GM18526 (cell line): ENCODE results near the gene DNM1.

Experiments used
- POLR2A ChIP-seq: IDR thresholded peaks from 3 replicates; pipeline ENCODE4 v1.6.1; 2011; ENCODE audit not compliant: insufficient read length; ENCODE audit errors: extremely low read depth

DNM1 gene

GRCh38 chr9:128292009-128292408 is 88.8 kb downstream of the DNM1 start:
- TF ChIP-seq POLR2A, result no peak

DNA sequence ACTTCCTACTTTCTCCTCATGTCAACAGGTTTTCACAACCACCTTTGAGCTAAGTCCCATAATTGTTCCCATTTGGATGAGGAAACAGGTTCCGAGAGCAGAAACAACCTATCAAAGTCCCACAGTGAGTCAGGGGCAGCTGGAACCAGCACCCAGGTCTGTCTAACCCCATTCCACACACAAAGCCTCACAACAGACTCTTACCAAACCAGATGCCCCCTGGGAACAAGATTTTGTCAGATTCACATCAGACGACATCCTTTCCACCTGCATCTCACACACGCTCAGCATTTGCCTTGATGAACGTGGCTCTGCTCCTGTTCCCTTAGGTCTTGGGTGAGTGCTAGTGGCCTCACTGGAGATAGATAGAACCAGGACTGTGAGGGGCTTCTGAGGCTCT is 89.9 kb downstream of the DNM1 start:
- no peak for TF ChIP-seq POLR2A

- TF ChIP-seq POLR2A, result no peak
Observed at GRCh38 chr9:128294142-128294541, 91.0 kb downstream of the DNM1 start.

- no peak for TF ChIP-seq POLR2A
Observed at GRCh38 chr9:128296340-128297220, 93.4 kb downstream of the DNM1 start.

GRCh38 chr9:128297221-128297773 is 94.1 kb downstream of the DNM1 start:
- TF ChIP-seq POLR2A, result no peak

GRCh38 chr9:128298535-128299482 is 95.6 kb downstream of the DNM1 start:
- no peak for TF ChIP-seq POLR2A

DNA sequence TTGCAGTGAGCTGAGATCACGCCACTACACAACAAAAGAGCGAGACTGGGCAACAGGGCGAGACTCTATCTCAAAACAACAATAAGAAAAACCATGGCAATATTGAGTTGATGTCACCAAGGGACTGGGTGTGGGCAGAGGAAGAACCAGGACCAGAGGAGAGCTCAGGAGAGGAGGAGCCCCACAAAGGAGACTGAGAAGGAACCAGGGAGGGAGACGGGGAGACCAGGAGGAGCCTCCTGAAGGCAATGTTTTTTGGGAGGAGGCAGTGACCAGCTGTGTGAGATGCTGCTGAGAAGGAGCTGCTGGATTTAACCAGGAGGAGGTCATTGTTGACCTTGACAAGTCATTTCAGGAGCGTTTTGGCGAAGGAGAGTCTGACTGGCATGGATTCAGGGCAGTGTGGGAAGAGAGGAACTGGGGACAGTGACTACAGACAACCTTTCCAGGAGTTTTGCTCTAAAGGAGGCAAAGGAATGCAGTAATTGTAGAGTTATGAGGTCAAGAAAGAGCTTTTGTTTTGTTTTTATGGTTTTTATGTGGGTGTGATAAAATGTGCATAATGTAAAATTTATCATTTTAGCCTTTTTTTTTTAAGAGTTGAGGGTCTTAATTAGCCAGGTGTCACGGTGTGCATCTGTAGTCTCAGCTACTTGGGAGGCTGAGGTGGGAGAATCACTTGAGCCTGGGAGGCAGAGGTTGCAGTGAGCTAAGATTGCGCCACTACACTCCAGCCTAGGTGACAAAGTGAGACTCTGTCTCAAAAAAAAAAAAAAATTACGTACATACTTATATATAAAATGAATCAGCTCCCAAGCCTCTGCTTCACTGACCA is 101.2 kb downstream of the DNM1 start:
- no peak for TF ChIP-seq POLR2A
